HT-29 (cell line): ENCODE measurements around the gene ATP2C2. TPM values are rescaled to one million over a fixed set of nuclear protein-coding genes. Genes with fewer than 3 reads are reported as not detected.
A peak's percentile ranks its signal among the peaks of the same experiment; 100 is the strongest.

Experiments used
- DNase-seq: peaks from one replicate; pipeline ENCODE4 v3.0.0-alpha.2; 2015; ENCODE audit warnings: low spot score
- total RNA-seq: library from RNA; depleted of rRNA; stranded (reverse); fragments of >200 nt; shearing (Covaris generic); gene quantifications from 2 replicates; pipeline ENCODE4 v1.2.3, GENCODE V29; 2014

ATP2C2 gene
- total RNA-seq, 1 experiment from 2014 or later = 72.4 TPM

- no peak for DNase-seq
Observed at GRCh38 chr16:84467256-84467655, 98.9 kb downstream of the ATP2C2 start.

GRCh38 chr16:84467709-84468108 is 99.4 kb downstream of the ATP2C2 start:
- no peak for DNase-seq

GRCh38 chr16:84471316-84471715 is 103.0 kb downstream of the ATP2C2 start:
- DNase-seq = no peak

GRCh38 chr16:84471966-84472365 is 103.6 kb downstream of the ATP2C2 start:
- no peak for DNase-seq

GRCh38 chr16:84475643-84476240 is 107.4 kb downstream of the ATP2C2 start:
- no peak for DNase-seq

- no peak for DNase-seq
Observed at GRCh38 chr16:84476401-84476800, 108.1 kb downstream of the ATP2C2 start.

- no peak for DNase-seq
Observed at GRCh38 chr16:84477661-84478060, 109.3 kb downstream of the ATP2C2 start.

GRCh38 chr16:84478172-84478947 is 110.0 kb downstream of the ATP2C2 start:
- DNase-seq = no peak

- no peak for DNase-seq
Observed at GRCh38 chr16:84479716-84480450, 111.5 kb downstream of the ATP2C2 start.

GRCh38 chr16:84481051-84481735 is 112.9 kb downstream of the ATP2C2 start:
- no peak for DNase-seq

- DNase-seq = no peak
Observed at GRCh38 chr16:84482001-84482891, 113.9 kb downstream of the ATP2C2 start.

GRCh38 chr16:84482951-84483881 is 114.9 kb downstream of the ATP2C2 start:
- no peak for DNase-seq

- no peak for DNase-seq
Observed at GRCh38 chr16:84483882-84484565, 115.7 kb downstream of the ATP2C2 start.

GRCh38 chr16:84484579-84485254 is 116.4 kb downstream of the ATP2C2 start:
- peak; percentile 65 for DNase-seq

GRCh38 chr16:84485255-84486010 is 117.1 kb downstream of the ATP2C2 start:
- DNase-seq = no peak

GRCh38 chr16:84486126-84486525 is 117.8 kb downstream of the ATP2C2 start:
- no peak for DNase-seq

GRCh38 chr16:84486551-84487235 is 118.4 kb downstream of the ATP2C2 start:
- DNase-seq = no peak
